DMS114 treated with DMSO at 0.1 percent for 48 hours (cell line): ENCODE data around the gene YIF1B.

Experiments
- DNase-seq: peaks from one replicate; lab custom pipeline; 2025; ENCODE audit not compliant: unreplicated experiment; lab: John Stamatoyannopoulos, UW

Gene YIF1B

GRCh38 chr19:38335949-38336637 lies 20.3 kb upstream of the YIF1B start:
- peak; percentile 97 for DNase-seq

GRCh38 chr19:38333245-38333644 lies 17.5 kb upstream of the YIF1B start:
- no peak for DNase-seq

GRCh38 chr19:38331728-38332127 lies 16.0 kb upstream of the YIF1B start:
- no peak for DNase-seq

DNA sequence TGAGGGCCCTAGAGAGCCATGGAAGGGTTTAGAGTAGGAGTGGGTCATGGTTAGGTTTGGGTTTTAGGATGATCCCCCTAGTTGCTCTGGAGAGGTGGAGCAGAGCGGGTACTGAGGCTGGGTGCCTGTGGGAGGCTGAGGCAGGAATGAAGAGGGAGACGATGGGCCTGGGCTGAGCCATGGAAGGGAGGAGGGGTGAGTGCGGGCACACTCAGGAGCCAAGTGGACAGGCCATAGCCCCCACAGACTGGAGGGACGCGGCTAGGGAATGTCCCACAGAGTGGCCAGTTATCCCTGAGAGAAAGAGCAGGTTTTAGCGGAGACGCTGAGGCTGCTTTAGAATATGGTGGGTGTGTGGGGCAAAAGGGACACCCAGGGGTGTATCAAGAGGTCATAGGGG lies 13.9 kb upstream of the YIF1B start:
- no peak for DNase-seq

GRCh38 chr19:38326591-38326990 lies 10.8 kb upstream of the YIF1B start:
- no peak for DNase-seq

DNA sequence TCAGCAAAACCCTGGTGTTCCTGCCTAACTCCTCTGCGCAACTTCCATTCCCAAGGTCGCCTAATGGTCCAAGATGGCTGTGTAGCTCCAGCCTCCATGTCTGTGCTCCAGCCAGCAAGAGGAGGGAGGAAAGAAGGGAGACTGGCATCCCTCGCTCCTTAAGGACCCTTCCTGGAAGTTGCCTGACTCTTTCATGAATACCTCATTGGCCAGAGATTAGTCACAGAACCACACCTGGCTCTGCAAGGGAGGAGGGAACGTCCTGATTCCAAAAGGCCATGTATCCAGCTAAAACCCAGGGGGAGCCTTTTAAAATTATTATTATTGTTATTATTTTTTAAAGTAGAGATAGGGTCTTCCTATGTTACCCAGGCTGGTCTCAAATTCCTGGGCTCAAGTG lies 8.7 kb upstream of the YIF1B start:
- no peak for DNase-seq

DNA sequence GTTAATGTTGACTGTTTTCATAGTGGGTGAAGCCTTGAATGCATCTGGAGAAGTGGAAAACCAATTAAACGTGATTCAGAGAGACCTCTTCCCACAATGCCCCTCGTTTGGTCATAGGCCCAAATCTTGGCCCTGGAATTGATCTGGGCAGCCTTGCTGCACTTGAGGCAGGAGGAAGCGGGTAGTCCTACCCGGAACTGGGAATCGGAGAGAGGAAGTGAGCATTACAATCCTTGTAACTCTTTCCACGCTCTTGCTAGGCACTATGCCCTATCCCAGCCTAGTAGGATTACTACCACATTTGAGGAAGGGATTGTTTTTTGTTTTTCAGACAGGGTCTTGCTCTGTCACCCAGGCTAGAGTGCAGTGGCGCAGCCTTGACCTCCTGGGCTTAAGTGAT lies 7.5 kb upstream of the YIF1B start:
- no peak for DNase-seq

GRCh38 chr19:38321646-38322196 lies 6.0 kb upstream of the YIF1B start:
- DNase-seq: no peak

DNA sequence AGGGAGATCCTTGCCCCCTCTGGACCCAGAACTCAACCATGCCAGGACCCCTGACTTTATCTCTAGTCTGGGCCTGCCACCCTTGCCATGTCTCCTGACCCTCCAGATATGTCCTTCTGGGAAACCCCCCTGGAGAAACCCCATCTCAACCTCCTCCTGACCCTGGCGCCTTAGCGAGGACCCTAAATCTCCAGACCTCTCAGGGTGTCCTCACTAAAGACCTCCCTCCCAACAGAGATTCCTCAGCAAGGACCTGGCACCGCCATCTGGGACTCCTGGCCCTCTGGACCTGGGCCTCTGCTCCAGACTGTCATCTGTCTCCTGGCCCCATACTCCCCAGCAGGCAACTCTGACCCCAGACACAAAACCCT lies 5.2 kb upstream of the YIF1B start:
- no peak for DNase-seq

- no peak for DNase-seq
Measured at GRCh38 chr19:38319421-38320258, 3.9 kb upstream of the YIF1B start, which contains the start of gene KCNK6. KCNK6 (plus strand) TSS chr19:38319845; CDS start chr19:38319951, 106 bp downstream.

- no peak for DNase-seq
Measured at GRCh38 chr19:38318660-38319059, 2.9 kb upstream of the YIF1B start.

- DNase-seq: no peak
Measured at GRCh38 chr19:38317104-38317612, 1.4 kb upstream of the YIF1B start.

GRCh38 chr19:38316477-38317067 lies 825 bp upstream of the YIF1B start:
- no peak for DNase-seq

DNA sequence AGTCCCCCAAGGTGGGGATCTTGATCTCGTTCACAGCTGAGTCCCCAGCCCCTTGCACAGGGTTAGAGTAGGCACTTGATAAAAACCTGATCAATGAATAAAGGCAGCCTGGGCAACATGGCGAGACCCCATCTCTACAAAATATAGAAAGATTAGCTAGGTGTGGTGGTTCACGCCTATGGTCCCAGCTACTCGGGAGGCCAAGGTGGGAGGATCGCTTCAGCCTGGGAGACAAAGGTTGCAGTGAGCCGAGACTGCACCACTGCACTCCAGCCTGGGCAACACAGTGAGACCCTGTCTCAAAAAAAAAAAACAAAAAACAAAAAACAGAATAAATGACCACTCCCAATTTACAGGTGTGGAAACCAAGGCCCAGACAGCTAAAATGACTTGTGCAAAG lies 4.8 kb downstream of the YIF1B start:
- no peak for DNase-seq

DNA sequence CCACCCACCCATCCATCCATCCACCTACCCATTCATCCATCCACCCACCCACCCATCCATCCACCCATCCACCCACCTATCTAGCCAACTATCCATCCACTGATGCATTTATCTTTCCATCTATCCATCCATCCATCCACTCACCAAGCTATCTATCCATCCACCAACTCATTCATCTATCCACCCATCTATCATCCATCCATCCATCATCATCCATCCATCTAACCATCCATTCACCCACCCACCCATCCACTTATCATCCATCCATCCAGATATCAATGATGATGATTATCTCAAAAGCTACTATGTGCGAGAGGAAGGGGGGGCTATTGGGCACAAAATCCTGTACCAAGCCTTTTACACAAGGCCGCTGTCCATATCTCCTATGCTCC lies 5.5 kb downstream of the YIF1B start:
- DNase-seq: no peak

DNA sequence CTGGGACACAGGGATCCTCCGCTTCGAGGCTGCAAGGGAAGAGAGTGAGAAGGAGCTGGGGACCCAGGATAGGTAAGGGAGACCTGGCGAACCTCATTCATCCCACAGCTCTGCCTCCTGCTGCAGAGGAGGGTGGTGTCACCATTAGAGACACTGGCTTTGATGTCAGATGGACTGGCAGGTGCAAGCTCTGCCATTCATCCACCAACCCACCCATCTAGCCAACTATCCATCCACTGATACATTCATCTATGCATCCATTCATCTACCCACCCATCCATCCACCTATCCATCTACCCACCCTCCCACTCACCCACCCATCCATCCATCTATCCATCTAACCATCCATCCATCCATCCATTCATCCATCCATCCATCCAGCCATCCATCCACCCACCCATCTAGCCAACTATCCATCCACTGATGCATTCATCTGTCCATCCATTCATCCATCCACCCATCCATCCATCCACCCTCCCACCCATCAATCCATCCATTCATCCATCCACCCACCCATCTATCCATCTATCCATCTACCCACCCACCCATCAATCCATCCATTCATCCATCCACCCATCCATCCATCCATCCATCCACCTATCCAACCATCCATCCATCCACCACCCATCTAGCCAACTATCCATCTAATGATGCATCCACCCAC lies 6.0 kb downstream of the YIF1B start:
- DNase-seq: no peak

DNA sequence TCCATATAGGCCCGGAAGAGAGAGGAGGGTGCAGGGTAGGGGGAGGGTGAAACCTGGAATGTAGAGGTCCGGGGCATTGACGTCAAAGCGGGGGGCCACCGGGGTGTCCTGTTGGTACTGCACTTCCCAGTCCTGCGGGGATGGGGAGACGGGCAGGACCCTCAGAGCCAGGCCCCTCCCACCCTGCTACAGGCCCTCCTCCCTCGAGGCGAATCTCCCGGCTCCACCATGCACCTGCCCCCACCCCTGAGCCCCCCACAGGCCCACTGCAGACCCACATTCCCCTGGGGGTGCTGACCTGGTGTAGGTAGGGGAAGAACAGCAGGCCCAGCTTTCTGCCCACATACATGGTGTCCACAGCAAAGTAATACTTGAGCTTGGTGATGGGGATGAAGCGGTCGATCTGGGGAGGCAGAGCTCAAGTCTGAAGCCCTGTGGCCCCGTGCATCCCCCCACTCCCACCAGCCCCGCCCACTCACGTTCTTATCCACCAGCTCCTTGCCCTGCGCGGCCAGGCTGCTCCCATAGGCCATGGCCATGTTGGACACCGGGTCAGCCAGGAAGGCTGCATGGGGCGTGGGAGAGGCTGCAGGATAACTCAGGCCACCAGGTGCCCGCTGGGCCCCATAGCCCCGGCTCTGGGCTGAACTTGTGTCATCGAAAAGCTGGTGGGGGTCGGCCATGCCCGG lies 6.7 kb downstream of the YIF1B start:
- no peak for DNase-seq

GRCh38 chr19:38308006-38308766 lies 7.6 kb downstream of the YIF1B start:
- DNase-seq: no peak

- no peak for DNase-seq
Measured at GRCh38 chr19:38307597-38307996, 8.2 kb downstream of the YIF1B start.

- DNase-seq: no peak
Measured at GRCh38 chr19:38307076-38307475, 8.7 kb downstream of the YIF1B start.
